HG02938 (cell line): ENCODE measurements around the gene DDX4.

Experiments
- ATAC-seq: cut with Tn5 transposase; IDR thresholded peaks from one replicate; pipeline ENCODE4 v1.9.1; 2021; ENCODE audit warnings: mild to moderate bottlenecking, moderate library complexity; ENCODE audit not compliant: unreplicated experiment

Gene DDX4

DNA sequence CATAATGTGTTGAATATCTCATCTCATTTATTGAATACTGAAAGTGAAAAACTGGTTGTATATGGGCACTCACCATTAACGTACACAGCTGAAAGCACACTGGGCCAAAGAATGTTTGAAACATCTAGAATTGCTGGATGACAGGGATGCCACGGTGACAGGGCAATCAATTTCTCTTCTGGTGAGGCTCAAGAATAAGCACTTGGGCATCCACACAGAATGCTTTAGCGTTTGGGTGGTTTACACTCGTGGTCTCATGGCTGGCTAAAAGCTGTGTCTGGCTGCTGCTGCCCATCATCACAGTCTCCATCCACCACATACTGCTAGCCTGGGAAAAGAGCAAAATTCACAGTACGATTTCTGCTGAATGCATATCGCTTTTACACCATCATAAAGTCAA is 82.6 kb downstream of the DDX4 start:
- no peak for ATAC-seq

DNA sequence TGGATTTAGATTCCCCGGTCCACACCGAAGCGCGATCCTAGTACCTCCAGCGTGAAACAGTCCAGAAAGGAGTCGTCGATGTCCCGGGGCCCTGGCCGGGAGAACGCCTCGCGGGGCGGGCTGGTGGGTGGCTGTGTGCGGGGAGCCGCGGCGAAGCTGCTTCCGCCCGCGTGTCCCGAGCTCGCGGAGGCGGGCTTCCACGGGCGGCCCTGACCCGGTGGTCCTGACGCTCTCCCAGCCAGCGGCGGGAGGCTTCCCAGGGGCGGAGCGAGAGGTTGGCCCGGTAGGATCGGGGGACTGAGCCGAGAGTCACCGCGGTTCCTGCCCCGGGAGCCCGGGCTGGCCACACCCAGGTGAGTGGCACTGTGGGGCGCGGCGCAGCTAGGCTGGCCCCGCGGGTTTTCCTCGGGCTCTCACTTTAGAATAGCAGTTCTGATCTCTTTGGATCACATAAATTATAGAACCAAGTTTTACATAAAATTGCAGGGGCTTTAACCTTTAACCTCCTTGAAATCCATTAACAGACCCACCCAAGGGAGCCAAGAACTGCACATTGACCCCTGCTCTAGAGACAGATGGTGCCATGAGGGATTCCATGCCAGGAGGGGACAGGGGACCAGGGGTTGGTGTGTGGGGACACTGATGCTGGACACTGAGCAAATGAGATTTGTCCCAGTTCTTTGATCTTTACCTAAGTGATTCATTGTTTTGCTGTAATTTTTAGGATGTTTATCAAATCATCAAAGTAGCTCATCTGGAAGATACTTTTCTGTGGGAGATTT is 84.1 kb downstream of the DDX4 start:
- no peak for ATAC-seq

DNA sequence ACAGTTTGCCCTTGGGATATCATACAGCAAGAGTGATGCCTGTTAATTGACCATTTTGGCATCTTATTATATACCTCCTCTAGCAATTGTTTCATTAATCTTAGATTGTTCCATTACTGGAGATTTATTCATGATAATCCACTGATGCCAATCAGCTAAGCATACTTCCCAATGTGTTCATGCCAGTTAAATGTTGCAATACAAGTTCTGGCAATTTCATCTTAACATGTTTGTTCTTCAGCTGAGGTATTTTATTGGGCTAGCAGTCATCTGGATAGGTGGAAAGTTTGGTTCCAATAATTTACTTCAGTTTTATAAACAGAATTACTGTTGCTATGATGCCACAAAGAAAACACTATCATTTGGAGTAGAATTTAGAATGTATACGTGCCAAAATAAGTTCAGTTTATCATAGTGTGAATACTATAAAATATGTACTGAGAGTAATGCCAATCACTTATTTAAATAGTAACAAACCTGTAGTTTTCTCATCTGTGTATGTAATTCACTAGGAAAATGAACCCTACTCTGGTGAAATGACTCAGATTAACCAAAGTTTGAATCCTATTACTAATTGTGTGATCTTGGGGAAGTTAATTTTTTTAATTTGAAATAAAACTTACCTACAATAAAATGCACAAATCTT is 85.4 kb downstream of the DDX4 start:
- ATAC-seq, result no peak

DNA sequence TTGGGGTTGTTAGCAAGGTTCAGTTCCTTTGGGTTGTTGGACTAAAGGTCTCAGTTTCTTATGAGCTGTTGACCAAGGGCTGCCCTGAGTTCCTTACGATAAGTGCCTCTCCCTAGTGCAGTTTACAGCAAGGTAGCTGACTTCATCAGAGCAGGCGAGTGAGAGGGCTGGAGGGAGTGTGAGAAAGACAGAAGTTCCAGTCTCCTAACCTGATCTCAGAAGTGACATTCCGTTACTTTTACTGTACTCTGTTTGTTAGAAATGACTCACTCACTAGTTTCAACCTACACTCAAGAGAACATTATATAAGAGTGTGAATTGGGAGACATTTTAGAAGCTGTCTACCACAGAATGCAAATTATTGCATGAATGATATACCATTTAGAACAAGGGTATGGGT is 92.1 kb downstream of the DDX4 start:
- no peak for ATAC-seq

DNA sequence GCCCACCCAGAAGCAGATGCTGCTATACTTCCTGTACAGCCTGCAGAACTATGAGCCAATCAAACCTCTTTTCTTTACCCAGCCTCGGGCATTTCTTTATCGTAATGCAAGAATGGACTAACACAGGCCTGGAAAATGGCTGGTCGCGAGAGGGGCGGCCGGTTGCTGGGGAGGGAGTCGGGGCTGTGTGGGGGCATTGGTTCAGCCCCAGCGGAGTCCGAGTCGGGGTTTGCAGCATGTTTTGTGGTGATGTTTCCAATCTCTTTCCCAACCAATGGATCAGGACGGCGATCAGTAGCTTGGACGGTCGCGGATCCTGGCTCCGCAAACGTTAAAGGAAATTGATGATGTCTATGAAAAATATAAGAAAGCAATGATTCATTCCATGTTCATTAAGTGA is 94.6 kb downstream of the DDX4 start:
- no peak for ATAC-seq

DNA sequence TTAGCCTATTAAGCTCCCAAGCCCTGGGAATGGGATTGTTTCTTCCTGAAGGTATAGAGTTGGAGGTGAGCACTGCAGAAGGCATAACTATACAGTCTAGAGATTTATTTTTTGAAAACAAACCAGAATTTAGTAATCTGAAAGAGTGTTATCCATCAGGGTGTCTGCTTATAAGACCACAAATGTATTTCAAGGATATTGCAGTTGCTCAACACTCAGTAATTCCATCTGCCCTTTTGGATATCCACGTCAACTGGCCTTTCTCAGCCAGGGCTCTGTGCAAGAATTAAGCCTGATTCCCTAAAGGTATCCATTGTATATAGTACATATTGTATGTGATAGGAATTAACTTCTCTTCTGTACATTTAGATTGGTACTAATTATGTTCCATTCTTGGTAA is 98.3 kb downstream of the DDX4 start:
- ATAC-seq, result no peak

DNA sequence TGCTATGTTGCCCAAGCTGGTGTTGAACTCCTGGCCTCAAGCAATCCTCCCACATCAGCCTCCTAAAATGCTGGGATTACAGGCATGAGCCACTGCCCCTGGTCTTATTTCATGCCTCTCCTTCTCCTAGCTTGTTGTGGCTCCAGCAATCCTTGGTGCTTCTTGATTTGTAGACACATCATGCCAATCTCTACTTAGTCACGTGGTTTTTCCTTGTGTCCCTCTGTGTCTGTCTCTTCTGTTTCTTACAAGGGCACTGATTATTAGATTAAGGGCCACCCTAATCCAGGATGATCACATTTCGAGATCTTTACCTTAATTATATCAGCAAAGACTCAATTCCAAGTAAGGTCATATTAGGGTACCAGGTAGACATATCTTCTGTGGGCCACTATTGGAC is 104.1 kb downstream of the DDX4 start:
- ATAC-seq, result no peak

DNA sequence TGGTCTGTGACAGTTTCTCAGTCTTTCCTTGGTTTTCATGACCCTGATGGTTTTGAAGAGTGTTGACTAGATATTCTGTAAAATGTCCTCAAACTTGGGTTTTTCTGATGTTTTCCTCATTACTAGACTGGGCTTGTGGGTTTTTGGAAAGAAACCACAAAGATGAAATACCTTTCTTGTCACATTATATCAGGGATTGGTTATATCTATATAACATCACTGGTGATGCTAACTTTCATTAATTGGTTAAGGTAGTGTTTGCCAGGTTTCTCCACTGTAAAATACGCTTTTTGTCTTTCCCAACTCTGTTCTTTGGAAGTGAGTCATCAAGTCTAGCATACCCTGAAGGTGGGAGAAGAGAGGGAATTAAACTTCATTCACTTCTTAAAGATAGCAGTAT is 110.0 kb downstream of the DDX4 start:
- ATAC-seq, result no peak

DNA sequence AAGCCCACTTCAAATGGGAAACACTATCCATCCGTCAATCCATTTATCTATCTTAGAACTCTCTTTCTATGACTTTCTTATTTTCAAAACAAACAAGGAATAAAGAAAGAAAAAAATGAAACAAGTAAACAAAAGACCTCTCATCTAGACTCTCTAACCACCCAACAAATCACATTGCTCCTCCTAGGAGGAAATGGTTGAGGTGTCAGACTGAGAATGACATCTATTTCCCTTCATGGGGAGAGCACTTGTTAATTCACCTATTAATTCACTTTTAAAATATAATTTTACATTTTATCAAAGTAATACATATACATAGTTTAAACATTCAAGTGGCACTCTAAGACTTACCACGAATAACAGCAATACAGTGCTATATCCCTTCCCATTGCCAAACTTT is 110.9 kb downstream of the DDX4 start:
- no peak for ATAC-seq

DNA sequence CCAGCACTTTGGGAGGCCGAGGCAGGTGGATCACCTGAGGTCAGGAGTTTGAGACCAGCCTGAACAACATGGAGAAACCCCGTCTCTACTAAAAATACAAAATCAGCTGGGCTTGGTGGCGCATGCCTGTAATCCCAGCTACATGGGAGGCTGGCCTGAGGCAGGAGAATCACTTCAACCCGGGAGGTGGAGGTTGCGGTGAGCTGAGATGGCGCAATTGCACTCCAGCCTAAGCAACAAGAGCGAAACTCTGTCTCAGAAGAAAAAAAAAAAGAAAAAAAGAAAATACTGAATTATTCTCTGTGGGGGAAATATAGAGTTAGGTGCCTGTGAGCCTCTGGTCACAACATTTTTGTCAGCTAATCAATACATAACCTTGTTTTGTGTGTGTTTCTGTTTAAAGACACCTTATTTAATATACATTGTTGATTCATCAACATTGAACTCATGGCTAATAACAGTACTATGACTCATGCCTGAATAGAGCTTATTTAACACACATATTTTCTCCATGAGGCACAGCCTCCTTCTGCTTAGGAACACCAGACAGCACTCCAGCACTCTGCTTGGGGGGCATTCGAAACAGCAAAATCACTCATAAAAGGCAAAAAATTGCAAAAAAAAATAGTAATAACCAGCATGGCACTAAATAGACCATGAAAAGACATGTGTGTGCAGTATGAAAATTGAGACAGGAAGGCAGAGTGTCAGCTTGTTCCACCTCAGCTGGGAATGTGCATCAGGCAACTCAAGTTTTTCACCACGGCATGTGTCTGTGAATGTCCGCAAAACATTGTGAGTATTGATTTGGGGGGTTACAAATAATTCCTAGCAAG is 113.2 kb downstream of the DDX4 start, which contains the start of gene IL31RA:
Gene IL31RA, plus strand, starts transcription at position 519 of the 836 bp plus-strand sequence. Its CDS starts 214 bp downstream, at position 733.
- no peak for ATAC-seq

DNA sequence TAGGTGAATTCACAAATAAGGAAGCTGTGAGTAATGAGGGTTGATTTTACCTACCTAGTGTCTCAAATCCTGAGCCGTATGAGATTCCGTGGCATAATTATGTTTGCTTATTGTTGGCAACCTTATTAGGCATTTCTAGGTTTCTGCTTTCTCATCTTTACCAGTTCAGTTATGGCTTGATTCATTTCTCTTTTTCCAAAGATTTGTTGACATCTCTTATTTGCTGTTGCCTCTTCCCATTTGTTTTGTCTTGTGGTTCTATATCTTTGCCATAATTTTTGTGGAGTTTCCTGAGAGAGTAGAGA is 113.8 kb downstream of the DDX4 start:
- ATAC-seq, result no peak

DNA sequence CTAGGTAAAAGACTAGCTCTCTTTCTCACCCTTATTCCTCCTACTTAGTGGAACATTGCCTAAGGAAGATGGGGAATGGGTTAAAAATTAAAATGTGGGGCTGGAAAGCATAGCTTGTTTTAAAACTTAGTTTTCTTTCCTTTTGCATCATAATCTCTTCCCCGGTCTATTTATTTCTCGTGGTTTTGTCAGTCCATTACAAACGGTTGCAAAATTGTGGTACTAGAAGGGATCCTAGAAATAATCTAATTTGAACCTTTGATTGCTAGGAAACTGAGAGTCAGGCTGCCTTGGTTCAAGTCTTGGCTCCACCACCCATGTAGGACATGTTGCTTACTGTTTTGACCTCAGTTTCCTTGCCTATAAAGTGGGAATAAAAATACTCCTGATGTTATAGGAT is 114.6 kb downstream of the DDX4 start:
- no peak for ATAC-seq

DNA sequence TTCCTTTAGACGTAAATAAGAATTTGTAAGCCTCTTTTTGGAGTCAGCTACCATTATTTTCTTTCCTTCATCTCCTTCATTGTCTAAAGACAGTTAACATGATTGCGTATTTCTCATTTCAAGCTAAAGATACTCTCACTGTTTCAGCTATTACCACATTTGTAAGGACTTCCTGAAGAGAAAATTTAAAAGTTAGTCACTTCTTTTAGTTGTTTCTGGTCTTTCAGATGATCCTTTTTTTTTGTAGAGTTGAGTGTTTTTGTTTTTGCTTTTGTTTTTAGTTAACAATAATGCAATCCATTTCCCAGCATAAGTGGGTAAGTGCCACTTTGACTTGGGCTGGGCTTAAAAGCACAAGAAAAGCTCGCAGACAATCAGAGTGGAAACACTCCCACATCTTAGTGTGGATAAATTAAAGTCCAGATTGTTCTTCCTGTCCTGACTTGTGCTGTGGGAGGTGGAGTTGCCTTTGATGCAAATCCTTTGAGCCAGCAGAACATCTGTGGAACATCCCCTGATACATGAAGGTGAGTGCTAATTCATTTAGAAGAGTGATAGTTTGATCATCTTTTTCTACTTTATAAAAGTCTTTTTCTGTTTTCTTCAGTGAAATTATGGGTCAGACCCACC is 115.3 kb downstream of the DDX4 start:
- ATAC-seq, result no peak

DNA sequence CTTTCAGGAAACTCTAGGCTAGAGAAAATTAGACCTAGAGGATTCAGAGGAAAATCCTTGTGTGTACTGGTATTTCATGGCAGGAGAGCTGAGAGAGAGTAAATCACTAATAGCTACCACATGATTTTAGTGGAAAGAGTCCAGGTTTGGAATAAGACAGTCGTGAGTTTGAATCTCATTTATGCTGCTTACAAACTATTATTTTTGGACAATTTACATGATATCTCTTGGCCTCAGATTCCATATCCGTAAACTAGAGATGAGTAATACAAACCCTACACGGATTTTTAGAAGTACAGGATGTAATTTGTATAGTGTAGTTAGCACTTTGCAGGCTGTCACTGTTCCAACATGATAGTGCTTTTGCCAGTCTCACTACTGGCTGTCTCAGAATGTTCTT is 116.0 kb downstream of the DDX4 start:
- no peak for ATAC-seq

DNA sequence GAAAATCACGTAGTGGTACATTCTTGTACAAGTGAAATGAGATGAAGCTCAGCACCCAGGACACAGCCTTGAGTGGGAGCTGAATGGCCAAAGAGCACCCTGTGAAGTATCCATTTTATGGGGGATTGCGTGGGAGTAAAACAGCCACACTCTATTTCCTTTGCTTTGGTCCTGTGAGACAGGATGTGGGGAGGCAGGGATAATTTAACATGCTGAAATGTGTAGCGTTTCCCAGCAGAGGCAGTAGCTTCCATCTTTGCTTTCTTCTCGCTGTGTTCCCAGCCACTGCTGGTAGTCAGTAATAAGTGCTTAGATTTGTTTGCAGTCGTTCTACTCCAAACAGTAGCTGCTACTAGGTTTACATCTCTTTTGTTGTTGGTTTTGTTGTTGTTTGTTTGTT is 117.6 kb downstream of the DDX4 start:
- no peak for ATAC-seq

DNA sequence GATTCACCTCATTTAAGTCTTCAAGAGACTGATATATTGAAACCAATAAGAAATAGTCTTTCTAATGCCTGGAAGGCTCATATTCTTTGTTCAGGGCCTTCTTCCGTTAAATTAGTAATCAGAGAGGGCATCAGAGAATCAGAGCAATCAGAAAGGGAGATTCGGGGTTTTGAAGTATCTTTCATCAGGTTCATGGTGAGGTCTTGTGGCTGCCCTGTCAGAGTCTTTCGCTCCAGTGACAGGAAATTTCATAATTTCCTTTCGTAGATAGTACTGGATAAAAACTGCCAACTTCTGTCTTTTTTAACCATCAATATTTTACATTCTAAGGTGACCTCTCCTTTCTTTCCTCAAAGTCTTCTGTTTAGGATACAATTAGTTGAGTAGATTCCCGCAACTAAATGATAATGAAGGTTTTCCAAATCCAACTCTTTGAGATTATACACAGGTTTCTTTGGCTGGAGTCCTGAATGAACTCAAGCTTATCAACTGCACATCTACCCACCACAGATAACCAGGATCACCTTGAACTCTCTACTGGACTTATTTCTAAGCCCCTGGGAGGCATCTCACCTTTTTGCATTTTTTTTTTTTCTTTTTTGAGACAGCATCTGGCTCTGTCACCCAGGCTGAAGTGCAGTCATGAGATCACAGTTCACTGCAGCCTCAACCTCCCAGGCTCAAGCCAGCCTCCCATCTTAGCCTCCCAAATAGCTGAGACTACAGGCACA is 118.8 kb downstream of the DDX4 start:
- no peak for ATAC-seq

DNA sequence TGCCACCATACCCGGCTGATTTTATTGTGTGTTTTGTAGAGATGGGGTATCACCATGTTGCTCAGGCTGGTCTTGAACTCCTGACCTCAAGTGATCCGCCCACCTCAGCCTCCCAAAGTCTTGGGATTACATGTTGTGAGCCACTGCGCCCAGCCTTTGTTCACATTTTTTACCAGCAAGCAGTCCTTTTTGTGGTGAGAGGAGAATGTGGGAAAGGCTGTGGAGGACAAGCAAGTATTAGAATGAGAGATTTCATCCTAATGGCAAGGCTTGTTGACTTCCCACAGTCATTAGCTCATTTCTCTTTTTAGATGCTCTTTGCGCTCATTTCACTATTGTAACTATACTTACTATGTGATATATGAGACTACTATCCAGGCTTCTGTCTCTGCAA is 119.4 kb downstream of the DDX4 start:
- ATAC-seq, result no peak

DNA sequence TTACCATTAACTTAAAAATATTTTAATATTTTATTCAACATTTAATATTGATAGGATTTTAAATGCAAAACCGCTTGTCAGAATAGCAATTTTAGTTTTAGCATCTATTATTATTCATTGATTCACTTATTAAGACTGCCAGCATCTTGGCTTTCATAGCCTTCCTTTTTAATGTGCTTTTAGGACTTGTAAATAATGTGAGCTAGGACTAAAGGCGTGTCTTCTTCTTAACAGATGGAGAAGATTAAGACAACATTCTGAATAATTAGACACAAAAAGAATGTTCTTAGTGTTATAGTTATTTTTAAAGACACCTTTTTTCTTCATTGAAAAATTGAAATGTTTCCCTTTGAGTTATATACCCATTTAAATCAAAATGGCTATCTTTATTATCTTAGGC is 120.2 kb downstream of the DDX4 start:
- no peak for ATAC-seq

DNA sequence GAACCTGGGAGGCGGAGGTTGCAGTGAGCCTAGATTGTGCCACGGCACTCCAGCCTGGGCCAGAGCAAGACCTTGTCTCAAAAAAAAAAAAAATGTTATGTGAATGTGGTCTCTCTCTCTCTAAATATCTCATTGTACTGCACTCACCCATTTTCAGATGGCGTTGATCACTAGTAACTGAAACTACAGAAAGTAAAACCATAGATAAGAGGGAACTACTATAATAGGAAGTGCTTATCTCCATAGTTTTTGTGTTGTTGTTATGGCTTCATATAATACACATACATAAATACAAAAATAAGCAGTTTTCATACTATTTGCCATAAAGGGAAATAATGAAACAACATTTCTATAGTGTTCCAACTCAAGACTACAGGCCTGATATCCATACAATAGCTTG is 122.4 kb downstream of the DDX4 start:
- ATAC-seq, result no peak

DNA sequence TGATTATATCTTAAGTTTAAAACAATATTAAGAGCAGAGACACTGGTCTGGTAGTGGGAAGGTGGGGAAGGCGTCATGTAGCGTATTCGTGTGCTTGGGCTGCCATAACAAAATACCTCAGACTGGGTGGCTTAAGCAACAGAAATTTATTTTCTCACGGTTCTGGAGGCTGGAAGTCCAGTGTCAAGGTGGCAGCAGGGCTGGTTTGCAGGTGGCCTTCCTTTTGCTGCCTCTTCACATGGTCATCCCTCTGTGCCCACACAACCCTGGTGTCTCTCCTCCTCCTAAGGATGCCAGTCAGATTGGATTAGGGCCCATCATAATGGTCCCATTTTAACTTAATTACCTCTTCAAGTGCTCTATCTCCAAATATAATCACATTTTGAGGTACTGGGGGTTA is 122.8 kb downstream of the DDX4 start:
- no peak for ATAC-seq
